ENCODE measurements around the gene KCNE5.
"Not testable (repeated sequence)": the region's sequence is repeated elsewhere in the genome, so short reads cannot be mapped to it uniquely, and the experiment has no call there.

Gene KCNE5

DNA sequence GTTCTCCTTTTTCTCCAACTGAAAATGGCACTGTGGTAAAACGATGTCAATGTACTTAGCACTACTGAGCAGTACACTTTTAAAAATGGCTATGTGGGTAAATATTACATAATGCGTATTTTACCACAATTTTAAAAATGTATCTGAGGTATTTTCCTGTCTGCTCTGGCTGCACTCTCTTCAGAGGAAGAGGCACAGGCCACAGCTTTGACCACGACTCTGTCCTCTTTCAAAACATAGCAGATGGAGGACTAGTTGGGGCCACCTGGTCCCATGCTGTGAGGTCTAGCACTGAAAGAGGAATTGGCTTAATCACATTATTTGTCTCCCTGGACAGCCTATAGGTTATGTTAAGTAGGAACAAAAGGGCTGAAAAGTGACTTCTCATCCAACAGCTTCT lies 5.2 kb downstream of the KCNE5 start:
- DNase-seq (ENCODE audit: low read depth in 1 of 2, low spot score in 1 of 2) = no peak

DNA sequence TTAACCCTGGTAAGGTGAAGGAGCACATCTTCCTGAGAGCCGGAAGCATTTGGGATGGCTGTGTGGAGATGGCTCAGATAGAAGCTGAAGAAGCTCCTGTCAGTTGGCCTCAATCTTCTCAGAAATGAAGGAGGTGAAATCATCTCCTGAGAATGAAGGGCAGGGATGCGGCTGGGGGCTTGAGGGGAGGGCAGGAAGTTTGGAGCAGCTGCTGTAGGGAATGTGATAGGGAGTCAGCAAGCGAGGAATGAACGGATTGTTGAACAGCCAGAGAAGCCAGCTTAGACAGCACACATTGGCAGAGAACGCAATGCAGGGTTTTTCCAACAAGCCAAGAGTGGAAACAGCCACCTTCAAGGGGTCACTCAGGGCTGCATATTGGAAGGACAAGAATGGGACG lies 10.0 kb downstream of the KCNE5 start:
- no peak for DNase-seq (ENCODE audit: low read depth in 1 of 2, low spot score in 1 of 2)

DNA sequence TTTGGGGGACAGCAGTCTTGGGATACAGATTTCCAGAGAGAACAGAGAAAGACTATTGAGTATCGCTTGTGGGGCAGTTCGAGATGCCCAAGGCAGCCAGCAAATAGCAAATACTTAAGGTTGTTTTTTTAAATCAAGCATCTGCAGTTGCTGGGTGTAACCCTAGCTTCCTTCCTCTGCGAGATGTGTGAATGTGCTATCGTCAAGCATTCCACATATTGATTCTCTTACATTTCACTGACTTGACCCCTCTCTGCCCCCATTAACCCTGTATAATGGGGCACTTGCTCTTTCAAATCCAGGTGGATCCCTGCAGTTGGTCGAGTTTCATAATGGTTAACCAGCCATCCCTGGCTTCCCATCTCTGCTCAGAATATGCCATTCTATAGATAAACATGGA lies 23.5 kb downstream of the KCNE5 start:
- no peak for DNase-seq (ENCODE audit: low read depth in 1 of 2, low spot score in 1 of 2)

DNA sequence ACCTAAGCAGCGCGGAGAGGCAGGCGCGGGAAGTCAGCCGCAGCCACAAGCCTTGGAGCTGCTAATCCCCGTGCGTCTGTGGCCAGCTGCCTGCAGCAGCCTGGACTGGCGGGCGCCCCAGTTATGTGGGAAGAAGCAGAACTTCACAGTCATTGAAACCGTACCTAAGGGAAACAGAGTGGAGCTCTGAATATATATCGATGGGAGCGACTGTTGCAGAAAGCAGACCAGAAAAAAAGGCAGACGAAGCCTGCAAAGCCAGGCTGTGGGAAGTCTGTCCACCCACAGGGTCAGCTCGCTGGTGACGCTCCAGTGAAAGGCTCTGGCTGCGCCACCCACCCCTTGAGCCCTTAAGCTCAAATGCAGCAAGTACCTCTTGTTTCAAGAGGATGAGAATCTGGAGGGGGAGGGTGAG lies 24.7 kb downstream of the KCNE5 start:
- no peak for DNase-seq (ENCODE audit: low read depth in 1 of 2, low spot score in 1 of 2)

DNA sequence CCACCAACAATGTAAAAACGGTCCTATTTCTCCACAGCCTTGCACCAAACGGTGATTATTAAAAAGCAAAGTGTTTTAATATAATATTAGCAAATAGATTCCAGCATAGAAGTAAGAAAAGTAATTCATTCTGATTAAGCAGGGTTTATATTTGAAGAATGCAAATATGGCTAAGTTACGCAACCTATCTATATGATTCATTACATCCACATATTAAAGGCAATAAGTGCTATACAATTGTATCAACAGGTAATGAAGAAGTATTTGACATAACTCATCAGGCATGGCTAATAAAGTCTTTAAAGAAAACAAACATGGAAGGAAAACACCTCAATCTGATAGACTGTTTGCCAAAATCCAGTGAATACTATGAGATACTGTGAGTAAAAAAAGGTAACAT lies 29.0 kb downstream of the KCNE5 start:
- DNase-seq (ENCODE audit: low read depth in 1 of 2, low spot score in 1 of 2) = no peak

DNA sequence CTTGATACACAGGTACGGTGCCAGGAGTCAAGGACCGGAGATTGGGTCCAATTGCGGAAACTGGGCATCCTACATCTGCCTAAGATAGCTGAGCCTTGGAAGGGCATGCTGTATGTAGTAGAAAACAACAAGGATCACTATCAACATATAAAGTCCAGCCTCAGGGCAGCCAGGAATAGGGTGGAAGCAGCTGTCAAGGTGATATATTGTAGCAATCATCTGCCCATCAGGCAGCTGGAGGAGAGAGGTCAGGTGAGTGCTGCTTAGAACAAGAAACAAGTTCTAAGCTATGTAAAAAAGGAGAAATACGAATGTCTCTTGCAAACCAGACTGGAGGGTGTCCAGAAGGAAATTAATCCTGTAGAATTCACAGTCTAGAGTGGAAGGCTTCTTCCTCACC lies 34.8 kb downstream of the KCNE5 start:
- DNase-seq (ENCODE audit: low read depth in 1 of 2, low spot score in 1 of 2) = no peak

DNA sequence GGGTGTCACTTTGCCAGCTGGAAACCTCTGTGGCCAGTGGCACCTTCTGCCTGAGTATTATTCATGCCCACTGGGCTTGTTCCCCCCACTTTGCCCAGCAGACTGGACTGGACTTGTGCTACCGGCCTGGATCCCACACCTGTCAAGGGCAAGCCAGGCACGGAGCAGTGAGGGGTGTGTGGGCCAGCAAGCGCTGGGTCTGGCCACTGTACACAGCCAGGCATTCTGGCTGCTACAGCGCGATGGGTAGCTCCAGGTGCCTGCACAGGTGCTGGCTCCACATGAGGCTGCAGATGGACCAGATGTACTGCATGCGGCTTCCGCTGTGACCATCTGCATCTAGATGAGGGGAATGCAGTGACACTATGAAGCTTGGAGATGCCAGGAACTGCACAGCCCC lies 39.5 kb downstream of the KCNE5 start:
- DNase-seq (ENCODE audit: low read depth in 1 of 2, low spot score in 1 of 2) = no peak

DNA sequence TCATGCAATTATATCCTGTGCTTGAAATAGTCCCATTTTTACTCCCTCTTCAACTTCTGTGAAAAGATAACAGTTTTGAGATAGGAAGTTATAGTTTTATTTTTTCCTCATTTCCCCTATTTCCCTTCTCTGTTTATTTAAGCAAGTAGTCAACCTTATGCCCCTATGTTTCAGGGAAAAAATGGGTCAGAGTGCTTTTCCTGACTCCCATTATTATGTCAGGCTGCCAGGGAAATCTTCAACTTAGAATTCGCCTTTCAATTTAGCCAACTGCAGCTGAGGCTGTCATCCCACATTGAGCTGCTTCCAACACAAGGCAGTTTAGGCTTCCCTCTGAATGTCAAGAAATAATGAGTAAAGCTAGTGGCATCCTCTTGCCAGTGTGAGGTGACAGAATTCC lies 46.1 kb downstream of the KCNE5 start:
- DNase-seq (ENCODE audit: low read depth in 1 of 2, low spot score in 1 of 2) = no peak

DNA sequence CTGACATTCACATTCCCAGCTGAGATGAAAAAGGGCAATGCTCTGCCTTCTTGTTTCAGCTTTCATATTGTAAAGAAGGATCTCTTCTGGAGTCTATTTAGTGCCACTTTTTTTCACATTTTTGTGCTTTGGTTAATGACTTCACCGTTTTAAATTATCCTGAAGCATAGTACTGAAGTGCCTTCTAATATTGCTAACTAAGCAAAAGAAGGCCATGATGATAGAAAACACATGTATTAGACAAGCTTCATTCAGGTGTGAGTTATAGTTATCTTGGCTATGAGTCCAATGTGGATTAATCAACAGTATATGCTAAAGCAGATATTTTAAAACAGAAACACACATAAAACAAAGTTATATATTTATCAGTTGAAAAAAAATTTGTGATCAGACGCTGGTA lies 47.9 kb downstream of the KCNE5 start:
- DNase-seq (ENCODE audit: low read depth in 1 of 2, low spot score in 1 of 2) = no peak

DNA sequence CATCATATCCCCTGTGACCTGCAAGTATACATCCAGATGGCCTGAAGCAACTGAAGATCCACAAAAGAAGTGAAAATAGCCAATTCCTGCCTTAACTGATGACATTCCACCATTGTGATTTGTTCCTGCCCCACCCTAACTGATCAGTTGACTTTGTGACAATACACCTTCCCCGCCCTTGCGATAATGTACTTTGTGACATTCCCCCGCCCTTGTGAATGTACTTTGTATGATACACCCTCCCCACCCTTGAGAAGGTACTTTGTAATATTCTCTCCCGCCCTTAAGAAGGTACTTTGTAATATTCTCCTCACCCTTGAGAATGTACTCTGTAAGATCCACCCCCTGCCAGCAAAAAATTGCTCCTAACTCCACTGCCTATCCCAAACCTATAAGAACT lies 48.9 kb downstream of the KCNE5 start:
- DNase-seq (ENCODE audit: low read depth in 1 of 2, low spot score in 1 of 2) = not testable (repeated sequence)
